NOMO-1 treated with DMSO at 0.1 percent for 48 hours (cell line): ENCODE results near the gene HNRNPUL1.

Source experiments
- DNase-seq: peaks from one replicate; lab custom pipeline; 2025; ENCODE audit not compliant: unreplicated experiment; lab: John Stamatoyannopoulos, UW

HNRNPUL1 gene

DNA sequence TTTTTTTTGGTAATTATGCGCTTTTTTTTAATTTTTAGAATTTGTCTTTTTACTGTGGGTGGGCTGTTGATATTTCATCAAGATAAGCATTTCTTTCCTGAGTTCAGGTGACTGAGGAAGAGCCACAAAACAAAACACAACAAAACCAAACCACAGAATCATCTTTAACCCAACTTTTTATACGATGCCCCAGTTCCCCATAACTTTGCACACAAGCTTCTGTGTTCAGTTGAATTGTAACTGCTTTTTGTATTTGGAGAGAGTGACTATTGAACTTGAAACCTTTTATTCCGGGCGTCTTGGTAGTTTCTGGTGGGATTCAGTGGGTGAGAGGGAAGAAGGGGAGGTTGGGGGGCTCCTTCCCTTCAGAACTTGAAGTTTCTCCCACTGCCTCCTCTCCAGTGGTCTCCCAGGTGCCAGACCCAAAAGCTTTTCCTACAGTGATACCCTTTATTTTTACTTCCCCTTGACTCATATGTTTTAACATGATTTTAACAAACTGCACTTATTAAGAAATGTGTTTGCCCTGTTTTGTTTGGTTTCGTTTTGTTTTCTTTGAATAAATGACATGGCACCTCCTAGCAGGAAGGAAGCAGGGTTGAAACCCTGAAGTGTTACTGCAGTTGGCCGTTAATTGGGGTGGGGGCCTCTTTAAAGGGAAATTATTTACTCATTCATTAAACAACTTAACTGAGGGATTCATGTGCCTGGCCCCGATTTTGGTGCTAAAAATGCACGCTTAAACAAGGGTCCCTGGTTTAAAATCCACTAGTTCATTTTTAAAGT lies 43.1 kb downstream of the HNRNPUL1 start:
- DNase-seq, result peak; percentile 10

DNA sequence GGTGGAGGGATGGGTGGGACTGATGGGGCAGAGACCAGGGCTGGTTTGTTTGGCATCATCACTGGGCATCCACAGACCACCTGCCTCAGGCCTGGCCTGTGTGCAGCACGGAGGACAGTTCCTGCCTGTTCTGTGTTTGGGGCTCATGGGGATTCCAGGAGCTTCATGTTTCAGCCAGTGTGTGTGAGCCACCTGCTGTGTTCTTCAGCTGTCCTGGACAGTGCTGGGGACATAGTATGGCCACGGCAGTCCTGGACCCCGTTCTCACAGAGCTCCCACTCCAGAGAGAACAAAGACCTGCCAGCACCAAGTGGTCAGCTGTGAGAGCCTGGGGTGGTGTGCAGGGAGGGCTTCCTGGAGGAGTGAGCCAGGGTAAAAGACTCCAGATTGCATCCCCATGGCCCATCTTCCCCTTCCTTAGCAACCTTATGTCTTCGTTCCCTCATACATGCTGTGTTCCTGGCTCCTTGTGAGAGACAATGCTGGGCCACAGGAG lies 43.8 kb downstream of the HNRNPUL1 start:
- DNase-seq, result no peak

DNA sequence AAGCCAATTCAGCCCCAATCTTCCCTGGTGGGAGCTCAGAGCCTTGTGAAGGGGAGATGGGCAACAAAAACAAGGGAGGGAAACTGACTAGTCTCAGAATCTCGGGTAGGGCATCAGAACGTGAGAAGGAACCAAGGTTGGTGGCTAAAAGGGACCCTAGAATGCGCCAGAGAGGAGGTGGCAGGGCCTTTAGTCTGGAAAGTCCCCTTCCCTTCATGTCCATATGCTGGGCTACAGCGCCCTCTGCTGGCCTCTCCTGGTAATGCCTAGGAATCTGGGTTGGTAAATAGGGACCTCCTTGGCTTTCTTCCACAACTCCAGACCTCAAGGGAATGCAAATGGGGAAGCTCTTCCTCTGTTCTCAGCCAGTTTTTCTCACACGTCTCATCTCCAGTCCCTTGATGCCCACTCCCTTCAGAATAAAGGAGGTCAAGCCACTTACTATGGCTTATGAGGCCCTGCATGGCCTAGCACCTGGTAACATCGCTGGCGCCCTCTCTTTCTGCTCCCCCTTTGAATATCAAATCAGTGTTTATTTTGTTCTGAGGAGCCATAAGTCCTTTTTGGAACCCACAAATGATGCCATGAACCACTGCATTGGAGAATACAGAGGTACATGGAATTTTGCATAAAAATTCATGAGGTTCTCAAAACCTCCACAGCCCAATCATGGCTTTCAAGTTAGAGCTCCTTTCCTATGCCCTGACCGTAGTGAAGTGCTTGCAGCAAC lies 44.4 kb downstream of the HNRNPUL1 start:
- DNase-seq, result peak; percentile 63

DNA sequence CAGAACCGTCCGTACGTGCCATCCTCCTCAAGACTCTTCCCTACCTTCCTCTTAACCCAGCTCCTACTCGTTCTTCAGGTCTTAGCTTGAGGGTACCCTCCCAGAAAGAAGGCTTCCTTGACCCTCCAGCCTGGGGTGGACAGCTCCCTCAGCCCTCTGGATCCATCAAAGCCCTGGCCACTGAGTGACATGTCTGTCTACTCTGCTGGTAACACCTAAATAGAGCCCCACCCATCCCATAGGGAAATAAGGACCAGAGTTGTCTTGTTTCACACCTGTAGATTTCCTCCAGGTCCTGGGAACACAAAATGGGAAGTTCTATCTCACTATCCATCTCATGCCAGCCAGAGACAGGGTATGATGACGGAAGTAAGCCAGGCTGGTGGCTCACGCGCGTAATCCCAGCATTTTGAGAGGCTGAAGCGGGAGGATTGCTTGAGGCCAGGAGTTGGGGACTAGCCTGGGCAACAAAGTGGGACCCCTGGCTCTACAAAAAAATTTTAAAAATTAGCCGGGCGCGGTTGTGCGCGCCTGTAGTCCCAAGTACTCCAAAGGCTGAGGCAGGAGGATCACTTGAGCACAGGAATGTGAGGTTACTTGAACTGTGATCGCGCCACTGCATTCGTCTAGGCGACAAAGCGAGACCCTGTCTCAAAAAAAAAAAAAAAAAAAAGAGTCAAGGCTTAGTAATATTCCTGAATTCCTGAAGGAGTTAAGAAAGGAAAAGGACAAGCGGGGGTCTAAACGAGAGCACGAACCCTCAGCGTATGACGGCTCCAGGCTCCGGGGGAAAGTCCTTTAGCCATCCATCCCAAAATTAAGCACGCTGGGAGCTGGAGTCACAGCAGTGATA lies 45.2 kb downstream of the HNRNPUL1 start:
- no peak for DNase-seq

DNA sequence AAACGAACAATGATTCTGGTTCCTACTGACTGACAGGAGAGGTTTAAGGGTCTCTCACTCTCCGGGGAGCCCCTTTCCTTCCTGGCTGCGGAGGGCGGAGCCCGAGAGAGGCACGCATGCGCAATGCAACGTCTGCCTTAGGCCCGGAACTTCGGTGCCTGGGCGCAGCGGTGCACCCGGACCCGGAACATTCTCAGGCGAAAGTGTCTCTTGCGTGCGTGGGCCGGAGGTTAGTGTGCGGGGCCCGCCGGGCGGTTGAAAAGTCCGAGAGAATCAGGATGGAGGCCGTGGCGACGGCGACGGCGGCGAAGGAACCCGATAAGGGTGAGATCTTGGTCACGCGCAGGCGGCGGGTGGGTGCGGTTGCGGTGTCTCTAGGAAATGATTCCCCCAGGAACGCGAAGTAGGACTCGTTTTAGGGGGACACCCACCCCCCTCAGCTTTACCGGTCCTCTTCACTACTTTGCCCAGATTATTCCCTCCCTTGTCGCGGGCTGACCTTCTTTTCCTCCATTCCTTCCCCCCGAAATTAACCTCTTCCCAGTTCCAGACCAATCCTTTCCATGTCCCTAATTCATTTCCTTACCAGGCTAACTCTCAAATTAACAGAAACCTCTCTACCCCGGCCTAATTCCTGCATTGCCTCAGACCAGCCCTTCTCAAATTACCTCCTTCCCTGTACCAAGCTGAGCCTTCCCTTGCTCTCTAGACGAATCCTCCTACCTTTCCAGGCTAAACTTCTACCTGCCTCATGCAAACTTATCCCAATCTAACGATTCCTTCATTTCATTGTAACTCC lies 46.1 kb downstream of the HNRNPUL1 start, which contains the start of gene CCDC97:
Gene CCDC97 (plus strand): TSS at position 140 of the 799 bp plus-strand sequence. CDS start 139 bp downstream, at position 279.
- peak; percentile 78 for DNase-seq

DNA sequence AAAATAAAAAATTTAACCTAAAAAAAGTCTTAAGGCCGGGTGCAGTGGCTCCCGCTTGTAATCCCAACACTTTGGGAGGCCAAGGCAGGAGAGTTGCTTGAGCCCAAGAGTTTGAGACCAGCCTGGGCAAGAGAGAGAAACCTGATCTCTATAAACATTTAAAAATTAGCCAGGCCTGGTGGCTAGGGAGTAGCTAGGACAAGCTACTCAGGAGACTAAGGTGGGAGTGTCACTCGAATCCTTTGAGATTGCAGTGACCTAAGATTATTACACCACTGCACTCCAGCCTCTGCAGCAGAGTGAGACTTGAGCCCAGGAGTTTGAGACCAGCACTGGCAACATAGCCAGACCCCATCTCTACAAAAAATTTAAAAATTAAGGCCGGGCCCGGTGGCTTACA lies 46.9 kb downstream of the HNRNPUL1 start:
- DNase-seq, result no peak

DNA sequence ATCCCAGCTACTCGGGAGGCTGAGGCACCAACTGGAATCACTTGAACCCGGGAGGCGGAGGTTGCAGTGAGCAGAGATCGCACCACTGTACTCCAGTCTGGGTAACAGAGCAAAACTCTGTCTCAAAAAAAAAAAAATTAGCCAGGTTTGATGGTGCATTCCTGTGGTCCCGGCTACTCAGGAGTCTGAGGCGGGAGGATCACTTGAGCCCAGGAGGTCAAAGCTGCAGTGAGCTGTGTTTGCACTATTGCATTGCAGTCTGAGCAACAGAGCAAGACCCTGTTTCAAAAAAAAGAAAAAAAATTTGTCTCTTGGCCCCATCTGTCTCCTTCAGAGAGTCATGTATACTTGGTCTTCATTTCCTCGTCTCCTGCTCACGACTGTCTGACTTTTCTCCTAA lies 47.4 kb downstream of the HNRNPUL1 start:
- DNase-seq, result no peak

DNA sequence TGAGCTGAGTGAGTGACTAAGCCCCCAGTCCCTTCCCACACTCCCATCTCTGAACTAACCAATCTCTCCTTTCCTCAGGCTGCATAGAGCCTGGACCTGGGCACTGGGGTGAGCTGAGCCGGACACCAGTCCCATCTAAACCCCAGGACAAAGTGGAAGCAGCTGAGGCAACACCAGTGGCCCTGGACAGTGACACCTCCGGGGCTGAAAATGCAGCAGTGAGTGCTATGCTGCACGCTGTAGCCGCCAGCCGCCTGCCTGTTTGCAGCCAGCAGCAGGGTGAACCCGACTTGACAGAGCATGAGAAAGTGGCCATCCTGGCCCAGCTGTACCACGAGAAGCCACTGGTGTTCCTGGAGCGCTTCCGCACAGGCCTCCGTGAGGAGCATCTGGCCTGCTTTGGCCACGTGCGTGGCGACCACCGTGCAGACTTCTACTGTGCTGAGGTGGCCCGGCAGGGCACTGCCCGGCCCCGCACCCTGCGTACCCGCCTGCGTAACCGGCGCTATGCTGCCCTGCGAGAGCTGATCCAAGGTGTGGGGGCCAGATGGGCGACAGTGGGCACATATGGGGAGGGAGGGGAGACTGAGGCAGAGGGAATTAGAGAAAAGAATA lies 52.2 kb downstream of the HNRNPUL1 start:
- DNase-seq, result no peak

DNA sequence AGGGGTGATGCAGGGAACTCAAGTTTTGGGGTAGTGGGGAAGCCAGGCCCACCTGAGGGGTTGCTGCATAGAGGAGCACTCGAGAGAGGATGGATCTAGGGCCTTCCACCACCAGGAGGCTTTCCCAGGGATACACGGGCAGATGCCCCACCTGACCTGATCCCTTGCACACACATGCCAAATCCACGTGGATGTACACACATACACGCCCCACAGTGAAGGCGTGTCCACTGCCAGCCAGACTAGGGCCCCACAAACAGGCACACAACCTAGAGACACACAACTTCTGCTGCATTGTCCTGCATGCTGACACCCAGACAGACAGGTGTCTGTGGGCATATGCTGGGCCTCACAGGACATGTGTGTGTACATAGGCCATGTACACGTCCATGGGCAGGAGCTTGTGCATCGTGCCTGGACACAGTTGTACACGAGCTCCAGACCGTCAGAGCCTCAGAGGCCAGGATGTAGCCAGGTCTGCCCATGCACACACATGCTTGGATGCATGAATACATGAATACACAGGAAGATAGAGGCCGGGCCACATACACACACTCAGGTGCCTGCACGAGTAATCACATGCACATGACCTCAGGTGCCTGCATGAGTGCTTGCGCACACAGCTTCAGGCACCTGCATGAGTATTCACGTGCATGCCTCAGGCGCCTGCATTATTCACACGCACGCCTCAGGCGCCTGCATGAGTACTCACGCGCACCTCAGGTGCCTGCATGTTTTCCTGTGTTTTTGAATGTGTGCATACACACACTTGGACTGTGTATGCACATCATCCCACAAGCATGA lies 54.7 kb downstream of the HNRNPUL1 start:
- DNase-seq, result no peak

DNA sequence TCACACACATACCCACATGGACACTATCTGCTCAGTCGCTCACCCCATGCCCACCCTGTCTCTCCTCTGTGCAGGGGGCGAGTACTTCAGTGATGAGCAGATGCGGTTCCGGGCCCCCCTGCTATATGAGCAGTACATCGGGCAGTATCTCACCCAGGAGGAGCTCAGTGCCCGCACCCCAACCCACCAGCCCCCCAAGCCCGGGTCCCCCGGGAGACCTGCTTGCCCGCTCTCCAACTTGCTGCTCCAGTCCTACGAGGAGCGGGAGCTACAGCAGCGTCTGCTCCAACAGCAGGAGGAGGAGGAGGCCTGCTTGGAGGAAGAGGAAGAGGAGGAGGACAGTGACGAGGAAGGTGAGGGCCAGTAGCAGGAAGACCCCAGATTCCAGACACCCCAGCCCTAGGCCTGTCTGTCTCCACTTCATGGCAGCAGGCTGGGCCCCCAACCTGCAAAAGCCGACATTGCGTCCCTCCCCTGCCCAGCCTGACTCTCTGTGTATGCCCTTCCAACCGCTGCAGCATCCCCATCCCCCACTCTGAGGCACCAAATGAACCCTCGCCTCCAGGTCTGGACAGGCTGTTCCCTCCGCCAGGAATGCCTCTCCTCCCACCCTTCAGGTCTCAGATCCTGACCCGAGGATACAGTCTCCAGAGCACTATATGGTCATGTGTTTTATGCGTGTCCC lies 55.5 kb downstream of the HNRNPUL1 start:
- DNase-seq, result no peak

DNA sequence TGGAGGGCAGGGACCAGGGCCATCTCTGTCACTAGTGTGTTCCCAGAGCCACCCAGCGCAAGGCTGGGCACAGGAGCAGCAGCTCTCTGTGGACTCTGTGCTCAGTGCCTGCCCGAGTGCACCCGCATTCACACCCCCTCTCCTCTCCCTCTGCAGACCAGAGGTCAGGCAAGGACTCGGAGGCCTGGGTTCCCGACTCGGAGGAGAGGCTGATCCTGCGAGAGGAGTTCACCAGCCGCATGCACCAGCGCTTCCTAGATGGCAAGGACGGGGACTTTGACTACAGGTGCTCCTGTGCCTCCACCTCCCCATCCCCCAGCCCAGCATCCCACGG lies 56.0 kb downstream of the HNRNPUL1 start:
- no peak for DNase-seq

DNA sequence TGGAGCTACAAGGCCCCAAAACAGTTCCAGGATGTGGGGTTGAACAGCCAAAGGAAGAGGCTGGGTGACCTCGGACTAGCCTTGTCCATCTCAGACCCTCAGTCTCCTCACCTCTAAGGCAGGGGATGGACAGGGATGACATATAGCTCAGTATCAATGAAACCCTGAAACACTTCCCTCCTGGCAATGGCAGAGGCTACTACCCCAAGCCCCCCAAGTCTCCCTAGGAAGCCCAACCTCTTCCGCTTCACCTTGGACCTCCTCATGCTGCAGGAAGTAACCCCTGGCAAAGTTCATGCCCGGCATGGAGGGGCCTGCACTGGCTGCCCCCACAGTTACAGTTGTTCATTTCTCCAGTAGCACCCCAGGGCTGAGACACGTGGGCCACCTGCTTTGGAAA lies 56.4 kb downstream of the HNRNPUL1 start:
- DNase-seq, result no peak

DNA sequence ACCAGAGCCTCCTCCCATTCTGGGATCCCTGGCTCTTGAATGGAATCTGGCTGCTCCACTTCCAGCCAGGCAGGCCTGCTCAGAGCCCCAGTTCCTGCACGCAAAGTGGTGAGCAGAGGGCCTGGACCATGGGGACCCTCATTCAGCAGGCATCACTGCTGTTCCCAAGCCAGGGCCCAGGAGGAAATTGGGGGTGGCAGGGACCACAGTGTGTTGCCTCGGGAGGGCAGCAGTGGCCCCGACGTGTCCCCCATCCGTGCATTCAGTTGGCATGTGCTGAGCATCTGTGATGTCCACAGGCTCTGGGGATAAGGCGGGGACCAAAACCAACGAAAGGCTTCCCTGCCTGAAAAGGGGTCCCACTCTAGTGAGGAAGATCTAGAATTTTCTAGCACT lies 57.0 kb downstream of the HNRNPUL1 start:
- no peak for DNase-seq

DNA sequence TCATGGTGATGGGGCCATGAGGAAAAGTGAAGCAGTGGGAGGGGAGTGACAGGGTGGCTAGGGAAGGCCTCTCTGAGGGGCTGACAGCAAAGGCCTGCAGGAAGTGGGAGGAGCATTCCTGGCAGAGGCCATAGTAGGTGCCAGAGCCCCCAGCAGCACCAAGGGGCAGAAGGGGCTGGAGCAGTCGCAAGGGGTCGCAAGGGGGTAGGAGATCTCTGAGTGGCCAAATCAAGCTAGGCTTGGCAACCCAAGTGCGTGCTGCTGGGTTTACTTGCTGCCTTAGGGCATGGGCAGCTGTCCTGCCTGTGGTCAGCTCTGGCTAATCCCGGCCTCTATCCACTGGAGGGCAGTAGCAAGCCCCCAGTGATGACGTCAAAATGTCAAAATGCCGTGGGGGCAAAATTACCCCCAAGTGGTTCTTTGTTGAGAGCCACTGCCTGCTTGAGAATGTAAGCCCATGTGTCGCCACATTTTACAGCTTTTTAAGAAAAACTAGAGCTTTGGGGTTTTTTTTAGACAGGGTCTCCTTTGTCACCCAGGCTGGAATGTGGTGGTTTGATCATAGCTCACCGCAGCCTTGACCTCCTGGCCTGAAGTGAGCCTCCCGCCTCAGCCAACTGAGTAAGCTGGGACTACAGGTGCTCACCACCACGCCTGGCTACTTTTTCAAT lies 57.6 kb downstream of the HNRNPUL1 start:
- peak; percentile 7 for DNase-seq

DNA sequence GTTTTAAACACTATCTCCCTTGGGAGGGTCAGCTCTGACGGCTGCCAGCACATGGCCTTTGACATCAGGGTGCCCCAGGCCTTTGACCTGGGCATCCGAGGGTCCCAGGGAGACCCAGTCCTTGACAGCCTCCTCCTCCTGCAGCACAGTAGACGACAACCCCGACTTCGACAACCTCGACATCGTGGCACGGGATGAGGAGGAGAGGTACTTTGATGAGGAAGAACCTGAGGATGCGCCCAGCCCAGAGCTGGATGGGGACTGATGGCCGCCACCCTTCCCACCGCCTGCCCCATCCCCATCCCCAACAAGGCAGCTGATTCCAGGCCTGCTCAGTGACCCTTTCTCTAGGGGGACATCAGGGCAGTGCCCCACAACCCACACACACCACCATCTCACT lies 58.3 kb downstream of the HNRNPUL1 start:
- no peak for DNase-seq

DNA sequence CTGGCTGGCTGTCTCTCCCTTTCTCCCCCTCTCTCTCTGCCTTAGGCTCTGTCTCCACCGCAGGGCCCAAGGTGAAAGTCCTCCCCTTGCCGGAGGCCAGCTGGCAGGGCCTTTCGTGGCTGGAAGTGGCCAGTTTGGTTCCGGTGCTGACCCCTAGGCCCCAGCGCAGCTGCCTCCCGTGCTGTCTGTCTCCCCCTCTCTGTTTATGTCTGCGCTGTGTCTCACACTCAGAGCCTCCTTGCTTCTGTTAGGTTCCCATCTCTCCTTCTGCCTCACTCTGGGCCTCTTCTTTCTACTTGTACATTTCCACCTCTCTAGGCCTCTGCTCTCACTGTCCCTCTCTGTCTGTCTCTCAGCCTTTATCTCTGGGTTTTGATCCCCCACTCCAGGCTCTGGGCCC lies 58.9 kb downstream of the HNRNPUL1 start:
- no peak for DNase-seq

DNA sequence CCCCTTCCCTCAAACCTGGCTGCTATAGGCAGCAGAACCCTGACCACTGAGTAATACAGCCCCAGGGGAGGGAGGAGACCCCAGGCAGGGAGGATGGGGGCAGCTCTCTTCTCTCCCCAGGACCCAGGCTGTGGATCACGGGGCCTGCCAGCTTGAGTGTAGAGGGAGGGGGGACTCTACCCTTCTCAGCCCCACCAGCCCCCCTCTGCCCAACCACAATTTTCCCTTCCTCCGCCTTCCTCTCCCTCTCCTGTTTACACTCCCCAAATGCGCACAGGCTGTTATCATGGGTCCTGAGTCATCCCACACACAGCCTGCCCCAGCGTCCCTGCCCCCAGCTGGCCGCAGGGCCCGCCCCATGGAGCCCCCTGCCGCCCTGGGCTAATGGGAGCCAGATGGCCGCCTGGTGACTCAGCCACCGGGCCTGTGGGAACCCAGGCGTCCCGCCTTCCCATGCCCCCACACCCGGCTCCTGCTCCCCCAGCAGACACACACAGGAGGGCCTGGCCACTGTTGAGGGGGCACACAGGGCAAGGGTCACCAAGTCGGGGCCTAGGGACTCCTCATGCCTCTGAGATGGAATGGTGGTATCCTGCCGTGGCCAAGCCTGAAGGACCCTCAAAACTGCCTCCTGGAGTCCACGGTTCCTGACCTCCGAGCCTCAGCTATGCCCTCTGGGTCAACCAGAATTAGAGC lies 59.4 kb downstream of the HNRNPUL1 start:
- peak; percentile 19 for DNase-seq

DNA sequence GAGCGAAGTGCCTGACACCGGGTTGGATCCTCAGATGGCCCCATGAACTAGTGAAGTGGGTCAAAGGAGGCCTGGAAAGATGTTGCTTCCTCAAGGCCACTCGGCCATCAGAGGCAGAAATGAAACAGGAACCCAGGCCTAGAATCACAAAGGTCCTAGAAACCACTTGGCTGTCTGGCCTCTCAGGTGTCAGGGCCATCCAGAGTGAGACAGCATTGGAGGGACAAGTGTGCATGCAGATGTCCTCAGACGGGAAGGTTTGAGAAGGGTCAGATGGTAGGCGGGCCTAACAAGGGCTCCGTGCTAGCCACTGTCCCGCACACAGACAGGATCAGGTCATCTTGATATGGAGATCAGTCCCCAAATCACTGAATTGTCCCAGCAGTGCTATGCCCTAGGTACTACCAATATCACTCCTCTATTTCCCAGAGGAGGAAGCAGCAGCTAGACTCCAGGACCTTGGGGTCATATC lies 60.1 kb downstream of the HNRNPUL1 start:
- peak; percentile 29 for DNase-seq
